GM20431 (cell line): ENCODE data around the gene SLC2A10.
"Not testable (repeated sequence)": the region's sequence is repeated elsewhere in the genome, so short reads cannot be mapped to it uniquely, and the experiment has no call there.

Source experiments
- in situ Hi-C: fragments of 300-500 bp; cut with MseI, MboI; formaldehyde crosslinking; loops from one replicate; pipeline ENCODE4 v1.15.0; 2020; ENCODE audit warnings: low sequenced_read_pairs; ENCODE audit not compliant: unreplicated experiment

The SLC2A10 gene

DNA sequence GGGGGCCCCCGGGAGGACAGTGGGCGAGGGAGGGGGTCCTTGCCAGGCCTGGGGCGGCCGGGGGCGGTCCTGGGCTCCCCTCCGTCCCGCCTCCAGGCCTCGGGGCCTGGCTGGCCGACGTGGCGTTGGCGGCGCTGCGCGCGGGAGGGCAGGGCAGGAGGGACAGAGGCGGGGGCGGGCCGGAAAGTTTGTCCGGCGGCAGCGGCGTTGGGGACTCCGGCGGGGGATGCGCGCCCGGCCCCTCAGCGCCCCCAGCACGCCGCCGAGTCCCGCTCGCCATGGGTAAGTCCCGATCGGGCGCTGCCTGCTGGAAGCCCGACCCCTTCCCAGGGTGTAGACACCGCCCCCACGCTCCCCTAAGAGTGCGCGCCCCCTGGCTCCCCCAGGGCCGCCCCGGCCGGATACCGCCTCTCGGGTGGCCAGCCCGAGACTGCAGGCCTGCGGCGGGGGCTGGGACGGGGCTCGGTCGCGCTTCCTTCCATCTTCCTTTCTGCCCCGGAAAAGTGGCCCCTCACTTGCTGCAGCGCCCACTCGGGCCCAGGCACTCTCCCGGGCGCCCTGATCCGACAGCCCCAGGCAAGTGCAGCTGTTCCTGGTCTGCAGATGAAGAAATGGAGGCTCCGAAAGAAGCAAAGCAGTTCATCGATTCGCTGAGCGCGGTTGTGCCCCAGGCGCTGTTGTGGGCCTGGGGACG is at the start of gene SLC2A10:
Gene SLC2A10, plus strand, starts transcription at position 191 of the 694 bp plus-strand sequence. Its CDS starts 88 bp downstream, at position 279.
- in situ Hi-C loops: no loop called here

DNA sequence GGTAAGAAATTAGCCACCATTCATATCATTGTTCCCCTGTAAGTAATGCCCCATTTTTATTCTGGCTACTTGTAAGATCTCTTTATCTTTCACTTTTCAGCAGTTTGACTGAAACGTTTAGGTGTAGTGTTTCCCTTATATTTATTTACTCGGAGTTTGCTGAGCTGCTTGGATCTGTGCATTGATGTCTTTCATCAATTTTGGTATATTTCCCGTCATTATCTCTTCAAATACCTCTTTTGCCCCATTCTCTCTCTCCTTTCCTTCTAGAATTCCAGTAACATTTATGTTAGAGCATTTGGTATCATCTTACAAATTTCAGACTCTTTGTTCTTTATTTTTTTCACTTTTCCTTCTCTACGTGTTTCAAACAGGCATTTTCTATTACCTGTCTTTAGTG is 49.0 kb upstream of the SLC2A10 start:
- in situ Hi-C loops: no loop called here

- in situ Hi-C loops: no loop called here
These were observed 47.8 kb upstream of the SLC2A10 start for GRCh38 chr20:46661659-46662058.

DNA sequence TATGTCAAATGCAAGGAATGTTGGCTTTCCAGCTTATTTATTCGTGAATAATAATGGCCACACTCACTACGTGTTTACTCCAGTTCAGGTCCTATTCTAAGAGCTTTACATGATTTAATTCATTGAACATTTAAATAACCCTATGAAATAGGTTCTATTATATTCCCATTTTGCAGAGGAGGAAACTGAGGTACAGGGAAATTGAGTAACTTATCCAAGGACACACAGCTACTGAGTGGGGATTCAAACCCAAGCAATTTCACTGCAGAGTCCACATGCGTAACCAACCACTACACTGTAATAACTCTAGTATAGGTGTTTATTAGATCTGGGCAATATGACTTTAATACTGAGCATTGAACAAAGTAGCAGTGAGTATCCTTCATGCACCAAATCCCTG is 45.9 kb upstream of the SLC2A10 start:
- in situ Hi-C loops: no loop called here

- in situ Hi-C loops: no loop called here
These were observed 43.8 kb upstream of the SLC2A10 start for GRCh38 chr20:46665602-46666001.

- in situ Hi-C loops: no loop called here
These were observed 43.1 kb upstream of the SLC2A10 start for GRCh38 chr20:46666306-46666705.

DNA sequence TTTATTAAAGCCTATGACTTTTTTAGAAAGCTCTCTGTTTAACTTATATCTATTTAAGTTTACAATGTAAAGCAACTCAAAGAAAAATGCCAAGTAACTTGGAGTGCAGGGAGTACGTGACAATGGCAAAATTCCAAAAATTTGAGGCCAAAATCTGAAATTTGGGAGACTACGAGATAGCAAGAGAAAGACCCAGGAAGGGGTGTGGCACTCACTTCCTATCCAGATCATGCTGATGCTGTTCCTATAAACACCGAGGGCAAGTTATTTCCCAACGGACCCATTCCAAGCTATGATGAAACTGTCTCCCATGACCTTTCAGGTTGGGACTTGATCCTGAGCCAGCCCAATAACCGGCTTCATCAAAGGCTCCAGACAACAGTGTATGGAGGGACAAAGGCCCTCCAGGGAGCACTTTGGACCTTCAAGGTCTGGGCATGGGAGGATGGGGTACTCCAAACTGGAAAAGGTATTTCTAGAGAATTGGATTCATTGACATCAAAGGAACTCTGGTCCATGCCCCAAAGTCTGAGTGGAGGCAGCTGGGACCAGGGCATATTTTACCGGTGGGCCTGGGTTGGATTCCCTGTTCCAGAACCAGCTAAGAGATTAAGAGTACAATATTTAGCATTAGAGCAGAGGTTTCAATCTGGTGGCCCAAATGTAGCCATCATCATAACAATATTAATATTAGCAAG is 42.5 kb upstream of the SLC2A10 start:
- in situ Hi-C loops: no loop called here

DNA sequence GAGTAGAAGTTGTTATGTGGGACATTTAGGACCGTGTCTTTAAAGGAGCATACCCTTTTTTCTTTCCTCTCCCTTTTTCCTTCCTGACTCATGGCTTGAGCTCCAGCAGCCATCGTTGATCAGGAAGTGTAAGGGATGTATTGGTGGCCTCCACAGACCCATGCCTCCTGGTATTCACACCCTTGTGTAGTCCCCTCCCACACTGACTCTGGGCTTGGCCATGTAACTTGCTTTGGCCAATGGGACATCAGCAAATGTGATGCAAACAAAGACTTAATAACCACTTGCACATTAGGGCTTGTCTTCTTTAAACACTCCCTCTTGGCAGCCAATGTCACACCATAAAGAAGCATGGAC is 39.2 kb upstream of the SLC2A10 start:
- in situ Hi-C loops: no loop called here

DNA sequence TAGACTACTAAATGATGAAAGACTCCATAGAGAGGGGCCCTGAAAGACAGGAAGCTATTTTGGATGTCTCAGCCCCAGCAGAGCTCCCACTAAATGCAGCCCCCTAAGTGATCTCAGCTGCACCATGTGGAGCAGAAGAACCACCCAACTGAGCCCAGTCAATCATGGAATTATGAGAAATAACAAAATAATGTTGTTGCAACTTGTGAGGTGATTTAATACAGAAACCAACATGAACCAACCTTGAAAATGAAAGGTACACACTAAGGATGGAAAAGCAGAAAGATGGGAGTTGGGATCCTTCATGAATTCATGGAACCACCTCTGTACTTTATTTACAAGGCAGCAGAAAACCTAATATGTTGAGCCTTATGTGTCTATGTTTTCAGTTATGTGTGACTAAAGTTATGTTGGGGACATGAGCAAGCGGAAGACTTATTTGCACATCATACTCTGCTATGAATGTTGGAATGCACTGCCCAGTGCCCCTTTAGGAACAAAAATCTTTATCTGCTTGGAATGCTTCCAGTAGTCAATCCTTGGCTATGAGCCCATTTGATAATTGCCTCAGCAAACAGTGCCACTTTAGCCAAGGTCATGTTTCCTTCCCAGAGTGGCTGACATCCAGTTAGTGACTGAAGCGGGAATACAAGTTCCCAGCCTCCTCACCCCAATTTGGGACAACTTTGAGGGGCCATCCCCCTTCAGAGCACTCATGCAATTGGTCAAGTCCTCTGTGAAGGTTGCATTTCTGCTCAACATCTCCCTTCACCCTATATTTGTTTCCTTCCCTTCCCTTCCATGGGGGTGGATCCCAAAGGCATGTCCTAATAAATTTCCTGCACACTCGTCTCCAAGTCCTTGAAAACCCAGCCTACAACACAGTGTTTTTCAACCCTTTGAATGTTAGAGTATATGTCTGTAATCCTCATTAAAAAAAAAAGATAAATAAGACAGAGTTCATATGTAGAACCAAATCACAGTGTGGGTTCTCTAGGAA is 38.6 kb upstream of the SLC2A10 start:
- in situ Hi-C loops: no loop called here

DNA sequence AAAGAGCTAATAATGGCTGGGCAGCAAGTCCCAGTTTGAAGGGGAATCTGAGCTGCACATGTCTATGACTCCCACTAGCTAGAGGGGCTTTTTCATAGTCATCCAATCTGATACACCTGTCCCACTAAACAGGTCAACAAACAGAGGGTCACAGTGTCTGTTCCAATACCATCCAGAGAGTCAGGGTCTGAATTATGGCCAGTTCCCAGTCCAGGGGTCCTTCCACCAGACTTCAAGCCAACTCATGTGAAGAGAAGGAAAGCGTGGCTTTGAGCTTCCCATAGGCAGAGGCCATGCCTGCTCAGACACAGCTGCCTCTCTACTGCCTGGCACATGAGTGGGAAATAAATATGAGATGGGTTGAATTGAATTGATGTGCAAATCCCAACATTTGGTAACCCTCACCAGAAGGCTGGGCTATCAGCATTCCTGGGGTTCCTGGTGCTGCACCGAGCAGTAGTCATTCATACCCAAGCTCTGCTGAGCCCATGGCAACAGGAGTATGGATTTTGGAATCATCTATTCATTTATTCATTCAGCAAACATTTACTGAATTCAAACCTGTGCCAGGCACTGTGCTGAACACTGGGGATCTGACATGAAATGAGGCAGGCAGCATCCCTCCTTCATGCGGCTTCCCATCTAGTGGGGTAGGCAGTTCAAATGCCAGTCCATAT is 37.4 kb upstream of the SLC2A10 start:
- in situ Hi-C loops: no loop called here

DNA sequence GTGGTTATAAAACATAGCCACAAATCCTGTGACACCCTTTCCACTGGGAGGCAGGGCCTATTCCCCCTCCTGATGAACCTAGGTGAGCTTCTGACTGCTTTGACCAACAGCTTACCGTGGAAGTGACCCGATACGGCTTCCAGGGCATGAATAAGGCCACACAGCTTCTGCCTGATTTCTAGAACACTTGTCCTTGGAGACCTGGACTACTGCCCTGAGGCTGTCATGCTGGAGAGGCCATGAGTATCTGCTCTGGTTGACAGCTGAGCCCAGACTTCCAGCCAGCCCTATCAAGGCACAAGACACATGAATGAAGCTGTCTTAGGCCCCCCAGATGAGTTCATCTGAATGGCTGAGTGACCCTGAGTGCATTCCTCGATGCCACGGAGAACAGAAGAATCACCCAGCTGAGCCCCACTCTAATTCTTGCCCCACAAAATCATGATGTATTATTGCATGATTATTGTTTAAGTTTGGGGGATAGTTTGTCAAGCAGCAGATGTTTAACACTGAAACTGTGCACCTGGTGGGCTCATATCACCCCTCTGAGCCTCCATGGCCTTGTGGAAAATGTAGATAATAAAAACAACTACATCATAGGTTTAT is 36.8 kb upstream of the SLC2A10 start:
- in situ Hi-C loops: no loop called here

GRCh38 chr20:46673394-46674252 is 35.8 kb upstream of the SLC2A10 start:
- in situ Hi-C loops: no loop called here

- in situ Hi-C loops: no loop called here
These were observed 35.0 kb upstream of the SLC2A10 start for GRCh38 chr20:46674253-46675083.

DNA sequence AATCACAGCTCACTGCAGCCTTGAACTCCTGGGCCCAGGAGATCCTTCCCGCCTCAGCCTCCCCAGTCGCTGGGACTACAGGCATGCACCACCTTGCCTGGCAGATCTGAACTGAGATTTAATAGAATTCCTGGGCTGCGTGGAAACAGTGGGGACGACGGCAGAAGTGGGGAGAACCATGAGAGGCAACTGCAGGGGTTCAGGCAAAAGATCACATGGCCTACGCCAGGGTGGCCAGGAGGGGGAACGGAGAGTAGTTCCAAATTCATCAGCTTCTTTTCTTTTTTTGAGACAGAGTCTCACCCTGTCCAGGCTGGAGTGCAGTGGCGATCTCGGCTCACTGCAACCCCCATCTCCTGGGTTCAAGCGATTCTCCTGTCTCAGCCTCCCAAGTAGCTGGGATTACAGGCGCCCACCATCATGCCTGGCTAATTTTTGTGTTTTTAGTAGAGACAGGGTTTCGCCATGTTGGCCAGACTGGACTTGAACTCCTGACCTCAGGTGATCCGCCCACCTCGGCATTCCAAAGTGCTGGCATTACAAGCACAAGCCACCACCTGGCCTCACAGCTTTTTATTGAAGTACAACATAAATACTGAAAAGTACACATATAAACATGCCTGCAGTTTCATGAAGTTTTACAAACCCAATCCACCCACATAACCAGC is 32.7 kb upstream of the SLC2A10 start:
- in situ Hi-C loops: not testable (repeated sequence)

- in situ Hi-C loops: no loop called here
These were observed 31.8 kb upstream of the SLC2A10 start for GRCh38 chr20:46677608-46678007.

DNA sequence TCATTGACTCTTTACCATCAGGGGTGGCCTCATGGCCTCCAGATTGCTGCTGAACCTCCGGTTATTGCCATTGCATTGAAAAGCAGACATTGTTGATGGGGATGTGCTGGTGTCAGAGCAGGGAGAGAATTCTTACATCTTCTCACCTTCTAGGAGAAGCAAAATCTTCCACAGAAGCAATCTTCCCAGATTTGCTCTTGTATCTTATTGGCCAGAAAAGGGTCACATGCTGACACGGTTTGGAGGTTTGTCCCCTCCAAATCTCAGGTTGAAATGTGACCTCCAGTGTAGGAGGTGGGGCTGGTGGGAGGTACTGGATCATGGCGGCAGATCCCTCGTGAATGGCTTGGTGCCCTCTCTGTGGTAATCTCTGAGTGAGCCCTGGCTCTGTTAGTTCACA is 30.9 kb upstream of the SLC2A10 start:
- in situ Hi-C loops: no loop called here

DNA sequence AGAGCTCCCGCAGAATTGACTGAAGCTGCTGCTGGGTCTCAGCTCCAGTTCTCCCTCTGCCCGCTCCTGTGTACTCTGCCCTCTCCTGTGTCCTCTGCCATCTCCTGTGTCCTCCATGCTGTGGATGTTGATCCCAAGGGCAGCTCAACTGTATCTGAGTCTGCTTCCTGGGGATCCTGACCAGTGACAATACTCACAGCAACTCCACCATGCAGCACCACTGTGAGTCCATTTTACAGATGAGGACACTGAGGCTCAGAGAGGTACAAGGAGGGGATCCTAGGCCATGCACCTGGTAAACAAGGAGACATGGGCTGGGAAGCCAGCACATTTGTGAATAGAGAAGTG is 28.8 kb upstream of the SLC2A10 start:
- in situ Hi-C loops: loop anchor here (10.0 kb wide), 1 partner anchor 156 kb away; no protein-coding TSS in a partner anchor
